ENCODE data around the gene PCNX1. TPM values are rescaled to one million over a fixed set of nuclear protein-coding genes. Genes with fewer than 3 reads are reported as not detected.
"Not testable (repeated sequence)": the region's sequence is repeated elsewhere in the genome, so short reads cannot be mapped to it uniquely, and the experiment has no call there.

The PCNX1 gene
- total and polyA plus RNA-seq, 4 donors: 5.7 to 41.2 (median 18.2) TPM

- Histone ChIP-seq H3K27me3 (ENCODE audit: control insufficient read depth in 4 of 4, insufficient read depth in 4 of 4, low read length in 3 of 4) (no peaks in the 10 kb centered on the region), H3K4me1 (ENCODE audit: control insufficient read depth in 4 of 4, insufficient read depth in 4 of 4, low read length in 3 of 4) (no peaks in the 10 kb centered on the region), H3K4me3 (ENCODE audit: low read depth in 1 of 3, low read length in 3 of 3) (no peak overlapping the region), H3K9ac (ENCODE audit: low read depth in 1 of 2, low read length in 2 of 2) (no peak overlapping the region), H3K27ac (ENCODE audit: low read depth in 1 of 2, low read length in 2 of 2) (no peak overlapping the region), H3K36me3 (ENCODE audit: control insufficient read depth in 4 of 4, insufficient read depth in 3 of 4, low read depth in 1 of 4, low read length in 3 of 4) (no peaks in the 10 kb centered on the region), H3K9me3 (ENCODE audit: control insufficient read depth in 4 of 4, low read length in 3 of 4) (no peaks in the 10 kb centered on the region)
- DNase-seq (ENCODE audit: low spot score): no peak
- WGBS: 90% methylated on average over 5 of the region's 5 CpGs
- no peak for TF ChIP-seq TAF1 (conservative IDR thresholded peaks at IDR 0.05)
- no peak for TF ChIP-seq RXRA (IDR thresholded peaks at IDR 0.05)
- no peak for TF ChIP-seq SP1 (IDR thresholded peaks at IDR 0.05)
- no peak for TF ChIP-seq CTCF (IDR thresholded peaks at IDR 0.05; ENCODE audit: low read depth, low read length, missing input control)
- no peak for TF ChIP-seq JUND (IDR thresholded peaks at IDR 0.05)
- no peak for TF ChIP-seq GABPA (IDR thresholded peaks at IDR 0.05 in 1 of 2, conservative IDR thresholded peaks at IDR 0.05 in 1 of 2)
- no peak for TF ChIP-seq NR2F2 (IDR thresholded peaks at IDR 0.05)
- TF ChIP-seq RAD21 (IDR thresholded peaks at IDR 0.05): no peak
- no peak for TF ChIP-seq EGR1 (IDR thresholded peaks at IDR 0.05; ENCODE audit: low read depth in 2 of 2)
- TF ChIP-seq REST (IDR thresholded peaks at IDR 0.05): no peak
- TF ChIP-seq FOXA1 (IDR thresholded peaks at IDR 0.05): no peak
- TF ChIP-seq FOXA2 (IDR thresholded peaks at IDR 0.05): no peak
- TF ChIP-seq ZBTB33 (IDR thresholded peaks at IDR 0.05): no peak
- no peak for TF ChIP-seq HNF4A (conservative IDR thresholded peaks at IDR 0.05)
Observed at GRCh38 chr14:70858641-70859040, 48.6 kb upstream of the PCNX1 start.

- H3K9me3 ChIP-seq (ENCODE audit: control insufficient read depth in 4 of 4, low read length in 3 of 4): peaks cover 0 to 12% (median 7%) of the 10 kb centered on the region in 4 donors
- 82% methylated on average over 1 of the region's 1 CpG for WGBS
- H3K27ac ChIP-seq (ENCODE audit: low read depth in 1 of 2, low read length in 2 of 2); H3K36me3 ChIP-seq (ENCODE audit: control insufficient read depth in 4 of 4, insufficient read depth in 3 of 4, low read depth in 1 of 4, low read length in 3 of 4); H3K9ac ChIP-seq (ENCODE audit: low read depth in 1 of 2, low read length in 2 of 2); H3K27me3 ChIP-seq (ENCODE audit: control insufficient read depth in 4 of 4, insufficient read depth in 4 of 4, low read length in 3 of 4); H3K4me1 ChIP-seq (ENCODE audit: control insufficient read depth in 4 of 4, insufficient read depth in 4 of 4, low read length in 3 of 4); H3K4me3 ChIP-seq (ENCODE audit: low read depth in 1 of 3, low read length in 3 of 3); DNase-seq (ENCODE audit: low spot score): not testable (repeated sequence)
Observed at GRCh38 chr14:70866992-70867391, 40.3 kb upstream of the PCNX1 start.

Measured in liver (tissue), 9 donors.